HFFc6 (cell line): Measurements from ENCODE around the gene BRD1. TPM values are rescaled to one million over a fixed set of nuclear protein-coding genes. Genes with fewer than 3 reads are reported as not detected.

Source experiments
- DNase-seq: peaks from one replicate; pipeline ENCODE4 v3.0.0-alpha.2; 2018
- H3K27ac Mint-ChIP-seq: 2 replicates; pipeline ENCODE4 v1.8.0; 2020; ENCODE audit warnings: mild to moderate bottlenecking, mixed read lengths
- H3K27me3 Mint-ChIP-seq: 2 replicates; pipeline ENCODE4 v1.8.0; 2021; ENCODE audit warnings: mild to moderate bottlenecking, moderate library complexity, mixed read lengths; ENCODE audit not compliant: insufficient read depth
- H3K36me3 Mint-ChIP-seq: 2 replicates; pipeline ENCODE4 v1.8.0; 2021; ENCODE audit warnings: low read depth, mixed read lengths
- H3K4me1 Mint-ChIP-seq: 2 replicates; pipeline ENCODE4 v1.8.0; 2020; ENCODE audit warnings: low read depth, mixed read lengths
- H3K4me3 Mint-ChIP-seq: 2 replicates; pipeline ENCODE4 v1.8.0; 2020; ENCODE audit warnings: mild to moderate bottlenecking, moderate library complexity, mixed read lengths
- H3K9me3 Mint-ChIP-seq: 2 replicates; pipeline ENCODE4 v1.8.0; 2020; ENCODE audit warnings: mild to moderate bottlenecking, mixed read lengths
- total RNA-seq, 6 experiments: library from RNA; stranded (reverse); fragmentation: NEBNext Ultra II Directional; extraction: Animal tissue kit (Norgen Biotek cat#: 25700); gene quantifications; 2 replicates in 1 of 6; 3 replicates in 5 of 6; pipeline ENCODE4 v1.2.3, GENCODE V29; 2021
- TF ChIP-seq, protein P1 (sequence below): fragments of 200-600 bp; sonication (generic); IDR thresholded peaks from 2 replicates; pipeline ENCODE4 v1.5.0; 2021; ENCODE audit warnings: antibody characterized with exemption, mild to moderate bottlenecking

Gene BRD1
- total RNA-seq, 6 experiments from 2014 or later: 17.2 to 20.8 (median 18.1) TPM

DNA sequence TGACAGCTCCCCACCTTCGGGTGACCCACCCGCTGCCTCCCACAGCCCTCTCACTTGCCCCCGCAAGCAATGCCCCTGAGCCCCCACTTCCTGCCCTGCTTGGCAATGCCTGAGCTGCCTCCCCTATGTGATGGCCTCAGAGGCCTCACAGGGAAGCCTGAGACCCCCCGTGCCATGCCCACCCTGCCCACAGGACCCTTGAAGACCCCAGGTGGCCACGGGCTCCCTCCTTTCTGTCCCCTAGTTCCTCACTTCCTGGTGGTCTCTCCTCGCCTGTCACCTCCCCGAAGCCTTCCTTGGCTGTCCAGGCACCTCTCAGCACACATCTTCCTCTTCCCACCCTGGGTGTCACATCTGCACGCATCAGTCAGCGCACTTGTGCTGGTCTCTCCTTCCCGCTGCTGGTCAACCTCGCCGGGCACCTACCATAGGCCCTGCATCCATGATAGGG is 90.5 kb downstream of the BRD1 start:
- H3K4me3 Mint-ChIP-seq: no peak overlapping the region
- peaks cover 5% of the 10 kb centered on the region for H3K27me3 Mint-ChIP-seq
- no peak overlapping the region for H3K27ac Mint-ChIP-seq
- no peak for DNase-seq
- TF ChIP-seq, protein P1, sequence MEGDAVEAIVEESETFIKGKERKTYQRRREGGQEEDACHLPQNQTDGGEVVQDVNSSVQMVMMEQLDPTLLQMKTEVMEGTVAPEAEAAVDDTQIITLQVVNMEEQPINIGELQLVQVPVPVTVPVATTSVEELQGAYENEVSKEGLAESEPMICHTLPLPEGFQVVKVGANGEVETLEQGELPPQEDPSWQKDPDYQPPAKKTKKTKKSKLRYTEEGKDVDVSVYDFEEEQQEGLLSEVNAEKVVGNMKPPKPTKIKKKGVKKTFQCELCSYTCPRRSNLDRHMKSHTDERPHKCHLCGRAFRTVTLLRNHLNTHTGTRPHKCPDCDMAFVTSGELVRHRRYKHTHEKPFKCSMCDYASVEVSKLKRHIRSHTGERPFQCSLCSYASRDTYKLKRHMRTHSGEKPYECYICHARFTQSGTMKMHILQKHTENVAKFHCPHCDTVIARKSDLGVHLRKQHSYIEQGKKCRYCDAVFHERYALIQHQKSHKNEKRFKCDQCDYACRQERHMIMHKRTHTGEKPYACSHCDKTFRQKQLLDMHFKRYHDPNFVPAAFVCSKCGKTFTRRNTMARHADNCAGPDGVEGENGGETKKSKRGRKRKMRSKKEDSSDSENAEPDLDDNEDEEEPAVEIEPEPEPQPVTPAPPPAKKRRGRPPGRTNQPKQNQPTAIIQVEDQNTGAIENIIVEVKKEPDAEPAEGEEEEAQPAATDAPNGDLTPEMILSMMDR: no peak
- H3K4me1 Mint-ChIP-seq: no peaks in the 10 kb centered on the region
- no peaks in the 10 kb centered on the region for H3K36me3 Mint-ChIP-seq
- H3K9me3 Mint-ChIP-seq: peaks cover 23% of the 10 kb centered on the region

DNA sequence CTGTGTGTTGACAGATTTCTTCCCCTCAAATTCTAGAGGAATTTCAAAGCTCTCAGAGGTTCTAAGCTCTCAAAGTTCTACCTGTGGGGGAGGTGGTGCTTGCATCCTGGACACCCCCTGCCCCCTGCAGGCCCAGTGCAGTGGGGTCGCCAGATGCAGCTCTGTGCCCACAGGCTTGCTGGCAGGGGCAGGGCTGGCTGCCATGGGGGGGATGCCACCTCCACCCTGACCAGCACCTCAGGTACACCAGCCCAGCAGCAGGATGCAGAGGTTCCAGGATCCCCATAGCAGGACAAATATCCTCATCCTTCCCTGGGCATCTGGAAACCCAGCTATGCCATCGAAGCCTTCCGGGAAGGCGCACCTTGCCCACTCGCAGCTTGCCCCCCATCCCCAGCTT is 91.1 kb downstream of the BRD1 start:
- no peak for DNase-seq
- TF ChIP-seq, protein P1: no peak
- Mint-ChIP-seq H3K27me3 (peaks cover 6% of the 10 kb centered on the region), H3K4me1 (no peaks in the 10 kb centered on the region), H3K27ac (no peak overlapping the region), H3K4me3 (no peak overlapping the region), H3K36me3 (no peaks in the 10 kb centered on the region), H3K9me3 (peaks cover 27% of the 10 kb centered on the region)

DNA sequence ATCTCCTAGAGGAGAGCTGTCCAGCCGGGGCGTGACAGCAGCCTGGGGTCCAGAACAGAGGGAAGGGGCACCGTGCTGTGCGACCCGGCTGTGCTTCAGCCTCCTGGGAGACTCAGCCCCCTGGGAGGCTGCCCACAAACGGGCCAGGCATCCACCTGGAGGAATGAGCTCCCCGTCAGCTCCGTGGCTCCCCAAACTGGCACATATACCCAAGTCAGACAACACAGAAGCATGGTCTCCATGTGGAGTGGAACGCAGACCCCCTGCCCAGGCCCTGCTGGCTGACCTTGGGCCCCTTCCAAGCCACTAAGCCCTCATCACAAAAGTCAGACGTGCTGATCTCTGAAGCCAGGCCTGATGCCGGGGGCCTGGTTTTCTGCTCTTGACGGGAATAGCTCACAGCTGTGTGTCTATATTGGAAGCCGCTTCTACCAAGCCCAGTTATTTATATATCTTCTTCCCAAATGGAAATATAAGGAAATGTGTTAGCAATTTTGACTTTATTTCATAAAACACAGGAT is 91.7 kb downstream of the BRD1 start:
- Mint-ChIP-seq H3K27me3 (peaks cover 7% of the 10 kb centered on the region), H3K4me3 (no peak overlapping the region)

DNA sequence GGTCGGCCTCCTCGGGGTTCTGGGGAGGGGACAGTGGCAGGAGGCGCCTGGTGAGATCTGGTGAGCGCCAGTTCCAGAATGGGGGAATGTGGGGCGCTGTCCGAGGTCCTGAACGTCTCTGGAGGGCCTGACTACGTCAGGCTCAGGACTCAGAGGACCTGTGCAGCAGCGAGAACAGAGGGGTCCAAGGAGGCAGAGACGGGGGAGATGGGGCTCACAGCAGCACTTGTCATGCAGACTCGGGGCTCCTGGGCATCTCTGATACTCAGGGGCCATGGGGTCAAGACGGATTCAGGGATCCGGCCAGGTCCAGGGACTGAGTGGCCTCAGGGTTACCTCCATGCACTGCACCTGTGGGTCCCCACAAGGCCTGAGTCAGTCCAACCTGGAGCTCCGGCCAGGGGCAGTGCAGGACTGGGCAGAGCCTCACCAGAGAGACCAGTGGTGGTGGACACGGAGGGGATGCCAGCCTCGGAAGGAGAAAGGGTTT is 92.2 kb downstream of the BRD1 start:
- Mint-ChIP-seq H3K36me3 (no peaks in the 10 kb centered on the region), H3K27me3 (peaks cover 10% of the 10 kb centered on the region), H3K4me1 (no peaks in the 10 kb centered on the region), H3K4me3 (no peak overlapping the region), H3K9me3 (peaks cover 25% of the 10 kb centered on the region), H3K27ac (no peak overlapping the region)
- no peak for DNase-seq
- TF ChIP-seq, protein P1: no peak

More for the DNA sequence above, 91.7 kb downstream of the BRD1 start:
- DNase-seq: no peak
- Mint-ChIP-seq H3K36me3 (no peaks in the 10 kb centered on the region), H3K27ac (no peak overlapping the region), H3K4me1 (no peaks in the 10 kb centered on the region), H3K9me3 (peaks cover 24% of the 10 kb centered on the region)
- TF ChIP-seq, protein P1: no peak

DNA sequence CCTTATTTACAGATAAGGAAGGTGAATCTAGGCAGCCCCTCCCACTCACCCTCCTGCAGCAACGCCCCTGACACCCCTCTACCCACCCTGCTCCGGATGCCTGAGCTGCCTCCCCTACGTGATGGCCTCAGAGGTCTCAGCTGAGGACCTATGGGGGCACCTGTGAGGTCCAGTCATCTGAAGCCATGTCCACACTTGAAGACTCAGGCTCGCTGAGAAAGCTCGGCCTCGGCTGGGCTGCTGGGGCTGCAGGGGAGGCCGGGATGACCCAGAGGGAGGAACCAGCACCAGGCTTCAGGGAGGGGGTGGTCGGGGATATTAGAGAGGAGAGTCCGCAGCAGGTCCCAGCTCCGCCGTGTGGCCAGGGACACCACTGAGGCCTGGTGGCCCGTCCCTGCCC is 92.8 kb downstream of the BRD1 start:
- H3K27ac Mint-ChIP-seq: no peak overlapping the region
- peaks cover 10% of the 10 kb centered on the region for H3K27me3 Mint-ChIP-seq
- peaks cover 27% of the 10 kb centered on the region for H3K9me3 Mint-ChIP-seq
- H3K4me1 Mint-ChIP-seq: no peaks in the 10 kb centered on the region
- no peak overlapping the region for H3K4me3 Mint-ChIP-seq
- DNase-seq: no peak
- TF ChIP-seq, protein P1: no peak
- no peaks in the 10 kb centered on the region for H3K36me3 Mint-ChIP-seq
